MM.1S (cell line): ENCODE measurements around the gene COPS9.

ENCODE experiments used
- DNase-seq: peaks from one replicate; pipeline ENCODE4 v3.0.0-alpha.2; 2015
- H2AFZ ChIP-seq: fragments of 300-600 bp; sonication (generic); 2 replicates; pipeline ENCODE4 v1.6.0; 2016; ENCODE audit warnings: antibody characterized with exemption, low read length
- H3F3A ChIP-seq: fragments of 300-600 bp; sonication (generic); 2 replicates; pipeline ENCODE4 v1.6.1; 2016; ENCODE audit warnings: mild to moderate bottlenecking, antibody characterized with exemption, low read length, moderate library complexity, mixed read lengths; ENCODE audit not compliant: insufficient read depth
- H3K27ac ChIP-seq: fragments of 300-600 bp; sonication (generic); 2 replicates; pipeline ENCODE4 v1.5.1; 2016; ENCODE audit warnings: mild to moderate bottlenecking, low read length
- H3K27me3 ChIP-seq: fragments of 300-600 bp; sonication (generic); replicated peaks from 2 replicates; pipeline ENCODE4 v1.6.0; 2016; ENCODE audit warnings: low read length; ENCODE audit not compliant: insufficient read depth
- H3K36me3 ChIP-seq: fragments of 300-600 bp; sonication (generic); replicated peaks from 2 replicates; pipeline ENCODE4 v1.6.1; 2016; ENCODE audit warnings: mild to moderate bottlenecking, low read length, mixed read lengths; ENCODE audit not compliant: insufficient read depth
- H3K4me1 ChIP-seq: fragments of 300-600 bp; sonication (generic); 2 replicates; pipeline ENCODE4 v1.6.1; 2016; ENCODE audit warnings: low read length, mixed read lengths
- H3K4me2 ChIP-seq: fragments of 300-600 bp; sonication (generic); 2 replicates; pipeline ENCODE4 v1.6.0; 2016; ENCODE audit warnings: low read depth, low read length
- H3K4me3 ChIP-seq: fragments of 300-600 bp; sonication (generic); 2 replicates; pipeline ENCODE4 v1.5.1; 2016; ENCODE audit warnings: low read length, mixed read lengths
- H3K79me2 ChIP-seq: fragments of 300-600 bp; sonication (generic); 2 replicates; pipeline ENCODE4 v1.6.1; 2016; ENCODE audit warnings: mixed run types, low read length, mixed read lengths
- H3K9ac ChIP-seq: fragments of 300-600 bp; sonication (generic); 2 replicates; pipeline ENCODE4 v1.6.1; 2016; ENCODE audit warnings: low read length, mixed read lengths
- H3K9me2 ChIP-seq: fragments of 300-600 bp; sonication (generic); replicated peaks from 2 replicates; pipeline ENCODE4 v1.6.1; 2016; ENCODE audit warnings: mild to moderate bottlenecking, low read length, mixed read lengths; ENCODE audit not compliant: insufficient read depth
- H3K9me3 ChIP-seq: fragments of 300-600 bp; sonication (generic); replicated peaks from 2 replicates; pipeline ENCODE4 v1.6.1; 2016; ENCODE audit warnings: mild to moderate bottlenecking, low read length, mixed read lengths; ENCODE audit not compliant: insufficient read depth
- H4K20me1 ChIP-seq: fragments of 300-600 bp; sonication (generic); 2 replicates; pipeline ENCODE4 v1.6.1; 2016; ENCODE audit warnings: mild to moderate bottlenecking, low read length, moderate library complexity, mixed read lengths; ENCODE audit not compliant: insufficient read depth
- EZH2 ChIP-seq: fragments of 300-600 bp; sonication (generic); optimal IDR thresholded peaks from 2 replicates; pipeline ENCODE3; 2017; ENCODE audit warnings: low read depth, mild to moderate bottlenecking, antibody characterized with exemption, low read length, mixed read lengths
- EZH2phosphoT487 ChIP-seq: fragments of 300-600 bp; sonication (generic); IDR thresholded peaks from 2 replicates; pipeline ENCODE4 v1.6.1; 2018; ENCODE audit warnings: antibody characterized with exemption, low read length
- TF ChIP-seq, protein P1 (sequence below): fragments of 300-600 bp; sonication (generic); IDR thresholded peaks from 2 replicates; pipeline ENCODE4 v1.5.1; 2016; ENCODE audit warnings: antibody characterized with exemption, low read length, mixed read lengths

The COPS9 gene

DNA sequence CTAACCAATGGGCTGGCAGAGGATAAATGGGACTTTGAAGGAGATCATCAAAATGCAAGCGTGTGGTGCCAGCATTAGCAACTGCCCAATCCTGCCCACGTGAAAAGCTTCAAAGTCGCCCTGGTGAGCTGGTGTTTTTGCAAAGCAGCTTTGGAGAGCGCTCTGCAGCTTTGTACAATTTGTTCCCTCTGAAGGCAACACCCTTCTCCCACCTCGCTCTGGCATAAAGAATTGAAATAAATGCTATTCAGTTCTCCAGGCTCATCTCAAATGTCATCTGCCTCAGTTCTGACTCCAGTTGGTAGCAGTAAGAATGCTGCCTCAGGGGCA is 3.5 kb downstream of the COPS9 start:
- Histone ChIP-seq H4K20me1 (no peaks in the 10 kb centered on the region), H3K79me2 (peaks cover 18% of the 10 kb centered on the region), H2AFZ (no peak overlapping the region), H3F3A (no peaks in the 10 kb centered on the region), H3K9me3 (no peaks in the 10 kb centered on the region), H3K9me2 (no peaks in the 10 kb centered on the region), H3K27ac (no peak overlapping the region), H3K4me2 (no peak overlapping the region), H3K9ac (no peak overlapping the region), H3K36me3 (no peaks in the 10 kb centered on the region), H3K4me3 (no peak overlapping the region), H3K27me3 (peaks cover 7% of the 10 kb centered on the region; the same call in 1 of the 2 replicates), H3K4me1 (0 out of 2 replicates have a peak, but pooled peaks cover 4% of the 10 kb centered on the region)
- TF ChIP-seq, protein P1, sequence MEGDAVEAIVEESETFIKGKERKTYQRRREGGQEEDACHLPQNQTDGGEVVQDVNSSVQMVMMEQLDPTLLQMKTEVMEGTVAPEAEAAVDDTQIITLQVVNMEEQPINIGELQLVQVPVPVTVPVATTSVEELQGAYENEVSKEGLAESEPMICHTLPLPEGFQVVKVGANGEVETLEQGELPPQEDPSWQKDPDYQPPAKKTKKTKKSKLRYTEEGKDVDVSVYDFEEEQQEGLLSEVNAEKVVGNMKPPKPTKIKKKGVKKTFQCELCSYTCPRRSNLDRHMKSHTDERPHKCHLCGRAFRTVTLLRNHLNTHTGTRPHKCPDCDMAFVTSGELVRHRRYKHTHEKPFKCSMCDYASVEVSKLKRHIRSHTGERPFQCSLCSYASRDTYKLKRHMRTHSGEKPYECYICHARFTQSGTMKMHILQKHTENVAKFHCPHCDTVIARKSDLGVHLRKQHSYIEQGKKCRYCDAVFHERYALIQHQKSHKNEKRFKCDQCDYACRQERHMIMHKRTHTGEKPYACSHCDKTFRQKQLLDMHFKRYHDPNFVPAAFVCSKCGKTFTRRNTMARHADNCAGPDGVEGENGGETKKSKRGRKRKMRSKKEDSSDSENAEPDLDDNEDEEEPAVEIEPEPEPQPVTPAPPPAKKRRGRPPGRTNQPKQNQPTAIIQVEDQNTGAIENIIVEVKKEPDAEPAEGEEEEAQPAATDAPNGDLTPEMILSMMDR: no peak
- TF ChIP-seq EZH2phosphoT487 (no peak), EZH2 (no peak)
- no peak for DNase-seq

DNA sequence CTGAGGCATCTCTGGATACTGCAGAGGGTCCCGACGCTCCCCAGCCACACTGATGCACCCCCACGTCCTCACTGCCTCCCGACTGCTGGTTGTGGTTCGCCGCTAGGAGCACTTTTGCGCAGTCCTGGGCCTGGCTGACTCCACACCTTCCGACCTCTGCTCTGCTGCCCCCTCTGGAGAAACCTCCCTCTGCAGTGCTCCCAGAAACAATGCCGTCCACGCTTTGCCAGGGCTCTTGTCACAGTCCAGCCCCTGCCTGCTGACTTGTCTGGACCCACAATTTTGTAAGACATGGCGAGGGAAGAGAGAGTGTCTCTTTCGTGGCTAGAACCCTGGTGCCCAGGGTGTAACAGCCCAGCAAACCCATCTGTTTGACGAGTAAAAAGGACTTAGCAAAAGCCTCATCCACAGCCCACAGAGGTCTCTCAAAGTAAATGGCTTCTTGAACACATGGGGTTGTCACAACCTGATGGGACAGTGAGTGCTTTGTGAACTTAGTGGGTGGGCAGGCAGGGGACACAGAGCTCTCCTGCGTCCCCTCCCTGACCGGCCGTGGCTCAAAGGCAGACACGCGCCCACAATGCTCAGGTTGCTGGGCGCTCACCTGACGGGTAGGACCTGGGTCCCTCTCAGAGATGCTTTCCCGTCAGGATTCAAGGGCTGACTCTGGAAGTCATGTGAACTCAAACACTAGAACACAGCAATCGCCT is 4.0 kb downstream of the COPS9 start:
- Histone ChIP-seq H3F3A (no peaks in the 10 kb centered on the region), H3K9me3 (no peaks in the 10 kb centered on the region), H3K27me3 (peaks cover 3% of the 10 kb centered on the region; the same call in 1 of the 2 replicates), H3K9ac (no peak overlapping the region), H3K79me2 (peaks cover 18% of the 10 kb centered on the region), H2AFZ (no peak overlapping the region), H3K4me2 (no peak overlapping the region), H4K20me1 (no peaks in the 10 kb centered on the region), H3K27ac (no peak overlapping the region), H3K36me3 (no peaks in the 10 kb centered on the region), H3K9me2 (no peaks in the 10 kb centered on the region), H3K4me1 (0 out of 2 replicates have a peak, but pooled peaks cover 4% of the 10 kb centered on the region), H3K4me3 (no peak overlapping the region)
- DNase-seq: no peak
- TF ChIP-seq EZH2 (no peak), EZH2phosphoT487 (no peak)
- TF ChIP-seq, protein P1: no peak

DNA sequence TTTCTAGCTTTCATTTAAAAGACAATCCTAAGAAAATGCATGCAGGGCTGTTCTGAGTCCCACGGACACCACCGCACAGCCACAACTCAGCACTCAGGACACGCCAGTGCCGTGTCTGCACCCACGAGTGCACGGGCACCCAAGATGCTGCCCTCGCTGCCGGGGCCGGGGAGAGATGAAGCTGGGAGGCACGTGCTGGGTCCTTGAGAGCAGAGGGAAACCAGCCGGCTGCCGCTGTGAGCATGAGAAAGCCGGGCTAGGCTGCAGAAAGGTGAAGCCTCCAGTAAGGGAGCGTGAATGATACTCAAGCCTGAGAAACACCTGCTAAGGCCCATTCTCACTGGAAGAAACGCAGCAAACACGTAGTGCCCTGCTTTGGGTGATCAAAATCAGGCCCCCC is 4.8 kb downstream of the COPS9 start:
- no peak overlapping the region for H3K9ac ChIP-seq
- no peaks in the 10 kb centered on the region for H3F3A ChIP-seq
- no peak overlapping the region for H3K27ac ChIP-seq
- no peak for DNase-seq
- TF ChIP-seq EZH2phosphoT487: no peak
- TF ChIP-seq EZH2: no peak
- TF ChIP-seq, protein P1: no peak
- H3K9me2 ChIP-seq: no peaks in the 10 kb centered on the region
- no peak overlapping the region for H3K4me2 ChIP-seq
- peaks cover 18% of the 10 kb centered on the region for H3K79me2 ChIP-seq
- no peaks in the 10 kb centered on the region for H4K20me1 ChIP-seq
- no peaks in the 10 kb centered on the region for H3K36me3 ChIP-seq
- 0 out of 2 replicates have a peak, but pooled peaks cover 4% of the 10 kb centered on the region for H3K4me1 ChIP-seq
- no peaks in the 10 kb centered on the region for H3K27me3 ChIP-seq
- no peak overlapping the region for H2AFZ ChIP-seq
- no peak overlapping the region for H3K4me3 ChIP-seq
- H3K9me3 ChIP-seq: no peaks in the 10 kb centered on the region
